Stimulated activated CD4-positive, alpha-beta T cell treated with anti-CD3 and anti-CD28 coated beads, Interleukin-4, amount 100 ng/mL, for 1 hour (primary cell): ENCODE data around the gene NOL6.

ENCODE experiments used
- DNase-seq: peaks from one replicate; pipeline ENCODE4 v3.0.0-alpha.2; 2020

Gene NOL6

DNA sequence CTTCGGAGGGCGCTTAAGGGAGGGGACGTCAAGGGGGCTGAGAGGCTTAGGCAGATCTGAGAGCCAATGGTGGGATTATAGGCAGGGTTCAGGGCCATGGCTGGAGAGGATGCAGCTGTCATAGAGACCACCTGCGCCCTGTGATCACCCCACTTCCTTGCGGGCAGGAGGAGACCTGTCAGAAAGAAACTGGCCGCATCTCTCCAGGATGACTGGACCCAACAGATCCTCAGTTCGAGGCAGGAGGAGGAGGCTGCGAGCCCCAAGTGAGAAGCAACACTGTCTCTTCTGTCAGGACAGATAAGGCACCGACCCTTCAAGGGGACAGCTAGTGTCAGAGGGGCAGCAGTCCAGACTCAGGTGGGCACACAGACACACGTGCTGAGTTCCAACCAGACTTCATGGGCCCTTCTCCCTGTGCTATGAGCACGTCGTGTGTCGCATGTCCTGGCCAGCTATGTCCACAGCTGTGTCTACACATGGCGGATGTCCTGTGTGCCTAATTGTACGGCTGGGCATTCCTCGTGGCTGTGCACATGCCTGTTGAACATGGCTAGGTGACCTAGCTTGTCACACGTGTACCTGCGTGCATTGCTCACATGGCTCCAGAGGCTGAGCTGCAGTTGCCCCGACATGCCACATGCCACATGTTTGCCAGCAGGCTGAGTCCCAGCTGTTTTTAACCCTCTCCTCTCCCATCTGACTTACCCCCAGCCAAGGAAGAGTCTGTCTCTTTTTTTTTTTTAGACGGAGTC is 25.7 kb downstream of the NOL6 start:
- DNase-seq, result no peak

DNA sequence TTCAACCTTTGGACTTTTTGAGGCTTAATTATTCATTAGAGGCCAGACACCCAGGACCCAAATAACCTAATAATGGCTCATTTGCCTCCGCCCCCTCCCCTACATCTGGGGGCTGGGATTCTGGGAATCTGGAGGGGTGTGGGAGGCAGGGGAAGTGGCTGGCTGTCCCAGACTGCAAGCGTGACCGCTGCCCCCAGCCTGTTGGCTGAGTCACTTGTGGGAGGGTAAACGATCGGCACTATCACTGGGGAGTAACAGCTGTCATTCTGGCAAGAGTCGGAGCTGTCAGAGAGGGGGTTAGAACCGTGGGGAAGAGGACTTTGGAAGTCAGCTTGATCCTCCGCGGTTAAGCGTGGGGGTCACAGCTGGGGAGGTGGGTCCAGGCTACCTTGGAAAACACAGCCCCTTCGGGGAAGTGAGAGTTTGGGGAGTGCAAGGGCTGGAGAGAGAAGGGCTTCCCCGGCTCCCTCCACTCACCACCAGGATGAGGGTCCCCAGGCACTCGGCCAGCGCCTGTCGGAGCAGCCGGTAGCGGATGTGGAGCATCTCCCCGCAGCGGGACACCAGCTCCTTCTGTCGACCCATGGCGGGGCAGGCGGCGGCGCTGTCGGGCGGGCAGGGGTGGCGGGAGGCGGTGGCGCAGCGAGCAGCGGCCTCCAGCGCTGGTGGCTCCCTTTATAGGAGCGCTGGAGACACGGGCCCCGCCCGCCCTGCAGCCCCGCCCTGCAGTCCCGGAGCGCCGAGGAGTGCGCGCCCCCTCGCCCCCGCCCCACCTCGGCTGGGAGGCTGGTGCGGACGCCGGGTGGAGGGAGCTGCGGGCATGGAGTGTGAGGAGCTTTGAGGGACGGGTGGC is 26.6 kb downstream of the NOL6 start, which contains the start of gene AQP3:
TSS of gene AQP3 (minus strand) at position 648 of the 853 bp plus-strand sequence. CDS start at position 585, 63 bp downstream.
- peak; percentile 67 for DNase-seq

DNA sequence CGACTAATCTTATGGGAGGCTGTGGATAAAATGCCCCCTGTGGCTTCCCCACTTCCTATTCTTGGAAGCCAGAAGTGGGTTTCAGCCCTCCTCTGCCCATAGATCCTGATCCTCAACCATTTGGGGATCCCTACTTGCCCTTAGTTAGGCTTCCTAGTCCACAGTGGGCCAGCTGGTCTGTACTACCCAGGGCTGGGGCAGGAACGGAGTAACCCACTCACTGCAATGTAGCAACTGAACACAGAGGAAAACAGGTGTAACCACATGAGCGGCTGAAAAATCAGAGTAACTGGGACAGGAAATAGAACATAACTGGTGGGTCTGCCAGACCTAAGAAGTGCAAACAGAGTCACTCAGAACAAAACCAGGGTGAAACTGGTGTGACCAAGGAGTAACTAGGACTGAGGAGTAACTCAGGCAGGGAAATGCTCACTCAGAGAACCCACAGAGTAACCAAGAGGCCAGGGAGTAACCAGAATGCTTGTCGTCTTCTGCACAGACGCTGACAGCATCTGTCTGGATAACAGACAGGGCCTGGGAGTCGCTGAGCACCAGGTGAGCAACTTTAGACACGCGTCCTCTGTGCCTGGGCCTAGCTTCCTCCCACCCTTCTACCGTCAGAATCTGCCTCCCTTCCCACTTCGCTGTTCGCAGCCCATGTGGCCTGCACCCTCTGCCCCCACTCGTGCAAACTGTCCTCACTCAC is 27.3 kb downstream of the NOL6 start:
- peak; percentile 39 for DNase-seq

DNA sequence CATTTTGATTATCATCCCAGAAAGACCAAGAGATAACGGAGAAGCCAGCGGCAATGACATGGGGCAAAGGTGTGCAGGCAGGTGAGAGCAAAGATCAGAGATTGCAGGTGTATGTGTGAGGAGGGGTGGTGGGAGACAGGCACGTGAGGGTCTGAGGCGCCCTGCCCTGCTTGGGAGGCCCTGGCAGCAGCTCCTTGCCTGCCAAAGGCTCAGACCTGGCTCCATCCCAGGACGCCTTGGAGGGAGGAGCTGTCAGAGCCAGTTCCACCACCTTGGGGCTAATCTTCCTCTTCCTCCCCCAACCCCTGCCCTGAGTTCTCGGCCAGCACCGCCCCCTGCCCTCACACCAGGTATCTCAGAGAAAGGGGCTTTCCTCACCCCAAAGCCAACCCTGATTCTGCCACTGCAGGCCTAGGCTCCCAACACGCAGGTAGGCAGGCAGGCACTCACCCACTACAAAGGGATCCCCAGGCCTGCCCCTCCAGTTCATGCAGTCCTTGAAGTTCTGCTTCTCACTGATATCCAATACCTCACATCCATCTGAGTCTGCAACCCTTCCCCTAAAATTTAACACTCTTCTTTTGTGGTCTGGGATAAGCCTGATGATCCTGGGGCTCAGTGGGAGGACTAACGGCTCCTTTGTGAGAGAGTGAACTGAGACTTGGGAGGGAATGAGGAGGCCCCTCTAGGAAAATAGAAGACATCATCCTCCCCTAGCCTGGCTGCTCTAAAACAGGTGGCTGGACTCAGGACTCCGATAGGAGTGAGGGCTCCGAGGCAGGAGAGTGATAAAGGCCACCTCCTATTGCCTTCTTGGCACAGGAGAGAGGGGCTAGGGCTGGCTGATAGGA is 28.1 kb downstream of the NOL6 start:
- peak; percentile 20 for DNase-seq

DNA sequence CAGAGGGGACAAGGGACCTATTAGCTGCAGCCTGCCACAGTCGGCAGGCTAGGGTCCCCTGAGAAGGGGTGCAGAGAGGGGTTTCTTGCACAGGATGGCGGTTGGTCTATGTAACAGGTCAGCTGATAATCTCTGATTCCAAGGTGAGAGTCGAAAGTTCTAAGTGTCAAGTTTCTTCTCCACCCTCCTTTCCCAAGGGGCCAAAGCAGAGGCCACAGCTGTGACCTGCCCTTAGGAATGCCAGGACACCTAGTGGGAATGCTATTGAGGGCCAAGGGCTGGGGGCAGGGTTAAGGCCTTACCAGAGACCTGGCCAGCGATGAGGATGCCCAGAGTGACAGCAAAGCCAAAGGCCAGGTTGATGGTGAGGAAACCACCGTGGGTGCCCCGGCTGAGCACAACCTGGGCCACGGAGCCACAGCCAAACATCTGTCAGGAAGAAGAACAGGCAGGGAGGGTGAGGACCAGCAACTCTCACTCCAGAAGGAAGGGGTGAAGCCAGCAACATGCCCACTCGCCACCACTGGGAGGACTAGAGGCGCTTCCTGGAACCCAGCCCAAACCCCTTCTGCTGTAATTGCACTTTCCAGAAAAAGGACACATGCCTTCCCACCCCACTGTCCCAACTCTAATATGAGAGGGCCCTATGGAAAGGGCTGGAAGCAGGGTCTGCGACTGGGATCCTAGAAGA is 30.1 kb downstream of the NOL6 start:
- DNase-seq, result no peak

DNA sequence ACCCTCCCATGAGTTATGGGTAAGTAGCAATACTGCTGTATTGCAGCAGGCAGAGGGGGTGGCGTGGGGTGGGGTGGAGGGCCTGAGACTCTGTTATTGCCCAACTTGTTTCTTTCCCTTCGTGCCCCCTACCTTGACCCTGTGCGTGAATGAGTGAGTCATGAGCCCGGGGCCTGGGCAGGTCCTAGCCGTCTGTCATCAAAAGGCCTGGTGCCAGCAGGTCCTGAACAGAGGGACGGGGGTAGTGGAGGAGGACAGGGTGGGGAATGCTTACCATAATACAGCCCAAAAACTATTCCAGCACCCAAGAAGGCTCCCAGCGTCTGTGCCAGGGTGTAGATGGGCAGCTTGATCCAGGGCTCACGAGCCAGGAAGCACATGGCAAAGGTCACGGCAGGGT is 30.7 kb downstream of the NOL6 start:
- no peak for DNase-seq

DNA sequence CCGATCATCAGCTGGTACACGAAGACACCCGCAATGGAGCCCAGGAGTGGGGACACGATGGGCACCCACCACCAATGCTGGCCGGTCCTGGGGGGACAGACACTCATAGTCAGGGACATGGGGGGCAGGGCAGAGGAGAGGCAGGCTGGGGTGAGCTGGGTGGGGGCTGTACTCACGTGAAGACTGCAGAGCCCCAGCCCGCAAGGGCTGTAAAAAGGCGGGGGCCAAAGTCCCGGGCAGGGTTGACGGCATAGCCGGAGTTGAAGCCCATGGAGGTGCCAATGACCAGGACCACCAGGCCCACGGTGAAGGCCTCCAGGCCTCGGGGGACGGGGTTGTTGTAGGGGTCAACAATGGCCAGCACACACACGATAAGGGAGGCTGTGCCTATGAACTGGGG is 31.6 kb downstream of the NOL6 start:
- DNase-seq, result no peak

DNA sequence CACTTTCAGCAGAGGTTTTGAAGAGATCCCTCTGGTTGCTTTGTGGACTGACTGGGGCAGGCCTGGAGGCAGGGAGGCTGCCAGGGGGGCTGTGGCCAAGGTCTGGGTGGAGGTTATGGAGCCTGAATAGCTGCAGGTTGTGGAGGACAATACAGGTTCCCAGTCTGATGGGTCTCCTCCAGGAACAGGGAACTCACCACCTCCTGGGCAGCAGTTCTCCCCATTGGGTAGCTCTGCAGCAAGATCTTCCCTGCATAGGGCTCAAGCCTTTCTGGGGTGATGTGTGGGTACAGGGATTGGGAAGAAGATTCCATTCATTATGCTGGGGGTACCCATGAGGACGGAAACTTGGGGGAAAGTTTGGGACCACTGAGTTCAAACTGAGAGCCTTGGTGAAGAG is 33.1 kb downstream of the NOL6 start:
- no peak for DNase-seq

DNA sequence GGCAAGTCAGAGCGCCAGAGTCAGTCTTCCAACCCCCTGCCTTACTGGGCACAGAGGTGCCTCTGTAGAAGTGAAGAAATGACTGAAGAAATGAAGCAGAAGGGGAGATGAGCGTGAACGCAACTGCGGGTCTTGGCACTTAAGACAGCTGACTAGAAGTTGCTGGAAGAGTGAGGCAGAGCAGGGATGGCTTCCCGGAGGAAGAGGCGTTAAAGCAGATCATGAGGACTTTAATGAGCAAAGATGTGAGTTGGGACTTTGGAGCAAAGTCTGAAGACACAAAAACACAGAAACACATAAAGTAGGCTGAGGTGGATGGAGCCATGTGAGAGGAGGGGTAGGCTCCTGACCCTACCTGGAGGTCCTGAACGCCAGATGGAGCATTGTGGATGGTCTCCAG is 33.5 kb downstream of the NOL6 start:
- no peak for DNase-seq

DNA sequence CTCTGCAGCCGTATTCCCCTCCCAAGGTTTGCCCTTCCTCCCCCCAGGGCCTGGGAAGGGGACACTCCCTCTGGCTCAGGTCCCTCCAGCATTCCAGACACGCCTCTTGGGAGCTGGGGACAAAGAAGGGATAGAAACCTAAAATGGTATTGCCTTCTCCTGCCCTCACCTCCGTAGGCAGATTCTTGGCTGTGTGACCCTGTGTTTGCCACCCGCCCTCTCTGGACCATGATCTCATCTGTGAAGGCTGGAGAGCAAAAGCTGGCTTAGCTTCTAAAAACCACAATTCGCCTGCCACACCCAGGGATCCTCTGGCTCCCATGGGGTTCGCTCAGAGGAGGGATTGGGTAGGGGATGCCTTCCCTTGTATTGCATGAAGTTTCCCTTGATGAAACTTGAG is 34.0 kb downstream of the NOL6 start:
- DNase-seq, result no peak

DNA sequence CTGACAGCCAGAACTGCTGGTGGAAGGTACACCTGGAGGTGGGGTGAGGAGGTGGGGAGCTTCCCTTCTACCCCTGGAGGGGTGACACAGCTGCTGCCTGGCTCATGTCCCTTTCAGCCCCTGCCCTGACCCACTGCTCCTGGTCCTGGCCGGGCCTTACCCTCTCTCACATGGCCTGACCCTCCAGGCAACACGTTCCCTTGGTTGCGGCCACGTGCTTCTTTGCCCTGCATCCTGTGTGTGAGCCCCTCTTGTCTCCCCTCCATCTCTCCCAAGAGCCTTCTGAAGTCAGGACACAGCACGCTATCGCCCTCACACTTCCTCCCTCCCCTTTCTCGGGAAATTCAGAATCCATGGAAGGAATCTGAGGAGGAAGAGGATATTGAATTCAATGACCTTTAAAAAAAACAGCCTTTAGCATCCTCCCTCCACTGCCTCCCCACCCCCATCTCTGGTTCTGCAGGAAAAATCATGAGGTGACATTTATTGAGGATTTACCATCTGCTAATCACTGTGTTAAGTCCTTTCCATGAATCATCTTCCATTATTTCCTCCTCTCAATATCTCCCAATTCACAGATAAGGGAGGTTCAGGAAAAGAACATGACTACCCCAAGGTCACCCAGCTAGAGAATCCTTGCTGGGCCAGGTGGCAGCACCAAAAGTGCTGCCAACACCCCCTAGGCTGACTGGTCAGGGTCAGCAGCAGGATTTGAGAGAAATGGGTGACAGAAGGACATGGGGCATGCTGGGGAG is 34.6 kb downstream of the NOL6 start:
- DNase-seq, result no peak

DNA sequence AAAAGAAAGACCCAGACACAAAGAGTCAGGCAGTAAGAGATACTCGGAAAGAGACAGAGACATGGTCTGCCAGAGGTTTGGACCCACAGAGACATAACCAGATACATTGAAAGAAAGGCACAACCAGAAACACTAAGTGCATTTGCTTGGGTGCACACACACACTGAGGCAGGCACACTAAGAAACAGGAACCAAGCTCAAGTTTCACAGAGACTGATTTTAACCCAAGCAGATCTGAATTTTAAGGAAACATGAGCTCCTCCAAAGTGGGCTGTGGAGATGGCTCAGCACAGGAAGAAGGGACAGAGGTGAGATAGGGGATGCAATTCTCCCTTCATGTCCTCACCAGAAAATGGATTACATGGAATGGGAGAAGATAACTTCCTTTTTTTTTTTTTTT is 35.8 kb downstream of the NOL6 start:
- DNase-seq, result no peak

DNA sequence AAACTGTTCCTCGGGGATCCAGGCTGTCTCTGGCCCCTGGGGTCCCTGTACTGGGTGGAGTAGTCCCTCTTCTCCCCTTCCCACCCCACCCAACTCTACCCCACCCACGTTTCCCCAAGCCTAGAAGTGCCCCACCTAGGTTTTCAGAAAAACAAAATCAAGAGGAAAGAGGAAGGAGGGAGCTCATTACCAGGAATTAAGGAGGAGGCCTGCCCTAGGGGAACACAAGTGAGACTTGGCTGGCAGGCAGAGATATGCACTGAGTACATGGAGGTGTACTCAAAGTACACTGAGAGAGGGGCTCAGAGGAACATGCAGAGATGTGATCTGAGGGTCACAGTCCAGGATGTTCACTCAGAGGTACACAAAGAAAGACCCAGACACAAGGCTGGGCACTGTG is 36.5 kb downstream of the NOL6 start:
- no peak for DNase-seq

DNA sequence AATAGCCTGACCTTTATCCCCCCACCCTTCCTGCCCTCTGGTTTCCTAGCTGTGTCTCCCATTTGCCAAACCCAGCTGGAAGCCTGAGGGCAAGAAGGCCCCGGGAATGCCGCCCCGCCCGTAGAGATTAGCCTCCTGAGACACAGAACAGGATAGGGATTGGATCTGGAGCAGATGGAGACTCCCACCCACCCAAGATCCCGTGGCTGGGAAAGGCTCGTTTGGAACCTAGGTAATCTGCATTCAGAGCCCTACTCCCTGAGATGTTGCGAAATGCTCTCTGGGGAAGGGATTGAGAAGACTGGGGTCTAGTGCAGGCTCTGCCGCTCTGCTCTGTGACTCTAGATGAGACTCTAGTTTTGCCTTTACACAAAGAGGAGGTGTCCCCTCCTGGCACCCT is 37.3 kb downstream of the NOL6 start:
- DNase-seq, result no peak

DNA sequence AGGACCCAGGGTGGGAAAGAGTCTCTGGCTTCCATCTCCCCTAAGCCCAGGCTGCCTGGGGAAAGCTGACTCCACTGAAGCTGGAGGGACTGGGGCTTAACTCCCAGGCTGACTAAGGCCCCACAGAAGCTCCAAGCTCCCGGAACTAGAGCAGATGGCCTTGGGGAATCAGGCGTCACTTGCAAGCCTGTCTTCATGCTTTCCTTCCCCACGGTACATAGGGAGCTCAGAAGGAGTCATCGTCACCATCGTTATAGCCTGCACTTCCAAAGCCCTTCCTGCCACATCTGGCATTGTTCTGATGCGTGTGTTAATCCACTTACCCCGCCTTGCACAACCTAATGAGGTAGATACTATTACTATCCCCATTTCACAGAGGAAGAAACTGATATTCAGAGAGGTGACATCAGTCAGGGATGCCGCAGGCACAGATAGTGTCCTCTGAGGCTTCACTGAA is 37.9 kb downstream of the NOL6 start:
- no peak for DNase-seq

DNA sequence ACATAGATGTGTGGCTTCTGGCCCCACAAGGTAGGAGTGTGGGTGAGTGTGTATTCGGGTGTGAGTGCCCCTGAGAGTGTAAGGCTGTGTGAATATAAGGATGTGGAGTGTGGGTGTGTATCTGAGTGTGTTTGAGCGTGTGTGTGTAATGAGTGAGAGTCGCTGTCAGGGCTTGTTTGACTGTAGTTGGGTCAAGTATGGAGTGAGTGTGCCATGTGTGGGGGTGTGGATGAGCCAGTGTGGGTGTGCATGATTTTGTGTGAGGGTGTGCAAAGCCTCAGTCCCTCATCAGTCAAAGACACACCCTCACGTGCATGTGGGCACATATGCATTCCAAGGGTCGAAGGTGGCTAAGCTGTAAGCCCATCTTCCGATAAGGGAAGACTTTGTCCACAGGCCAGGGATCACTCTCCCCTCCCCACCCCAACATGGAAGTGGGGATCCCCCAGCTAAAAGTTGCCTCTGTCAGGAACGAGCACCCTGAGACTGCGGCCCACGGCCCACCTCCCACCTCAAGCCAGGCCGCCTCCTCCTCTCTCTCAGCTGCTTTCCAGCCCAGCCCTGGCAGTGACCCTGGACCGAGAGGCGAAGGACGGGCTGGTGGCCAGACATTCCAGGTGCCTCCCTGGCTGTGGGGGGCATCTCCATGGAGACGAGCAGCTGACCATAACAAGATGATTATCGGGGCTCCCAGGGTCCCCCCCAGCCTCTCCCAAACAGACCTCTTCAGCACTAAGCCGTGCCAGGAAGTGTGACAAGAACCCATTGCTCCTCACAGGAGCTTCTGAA is 39.2 kb downstream of the NOL6 start:
- no peak for DNase-seq

DNA sequence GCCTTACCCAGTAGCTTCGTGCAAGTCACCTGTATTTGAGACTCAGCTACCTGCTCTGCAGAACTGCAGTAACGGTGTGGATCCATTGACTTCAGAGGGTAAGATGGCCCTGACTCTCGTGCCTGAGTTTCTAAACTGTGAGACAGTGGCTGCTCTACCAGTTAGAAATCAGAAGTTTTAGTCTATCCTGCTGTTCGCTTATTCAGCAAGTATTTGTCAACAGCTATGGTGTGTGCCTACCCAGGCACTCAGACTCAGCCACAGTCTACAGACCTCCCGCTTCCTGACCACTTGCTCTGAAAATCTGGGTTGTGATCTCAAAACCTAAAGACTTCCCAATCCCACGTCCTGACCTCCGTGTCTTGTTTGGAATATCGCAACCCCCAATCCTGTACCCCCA is 39.9 kb downstream of the NOL6 start:
- DNase-seq, result no peak

DNA sequence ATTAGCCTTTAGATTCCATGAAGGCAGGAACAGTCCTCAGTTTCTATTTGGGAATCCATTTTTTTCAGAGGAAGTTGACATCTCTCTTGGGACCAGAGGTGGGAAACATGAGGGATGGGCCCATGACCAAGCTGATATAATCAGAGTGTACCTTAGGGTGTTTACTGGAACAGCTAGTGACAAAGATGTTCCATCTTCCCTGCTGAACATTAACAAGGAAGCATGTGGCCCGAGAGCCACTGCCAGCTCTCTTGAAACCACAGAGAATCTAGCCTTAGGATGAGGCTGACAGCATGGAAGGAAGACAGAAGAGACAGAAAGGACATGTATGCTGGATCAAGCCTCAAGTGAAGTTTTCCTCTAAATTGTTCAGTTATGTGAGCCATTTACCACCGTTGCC is 42.3 kb downstream of the NOL6 start:
- no peak for DNase-seq

DNA sequence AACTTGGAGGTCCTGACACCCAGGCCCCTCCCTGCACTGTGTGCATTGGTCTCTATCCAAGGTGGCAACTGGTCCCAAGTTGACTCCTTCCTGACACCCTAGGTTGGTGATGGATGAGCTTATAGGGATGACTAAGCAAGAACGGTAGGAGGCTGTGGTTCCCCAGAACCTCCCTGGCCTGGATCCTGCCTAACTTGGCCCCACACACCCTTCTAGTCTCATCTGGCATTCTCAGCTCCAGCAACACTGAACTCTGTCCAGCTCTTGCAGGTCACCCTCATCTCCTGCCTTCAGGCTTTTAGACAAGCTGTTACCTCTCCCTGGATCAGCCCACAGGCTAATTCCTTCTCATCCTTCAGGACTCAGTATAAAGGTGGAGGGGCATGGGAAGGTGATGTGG is 42.8 kb downstream of the NOL6 start:
- no peak for DNase-seq

DNA sequence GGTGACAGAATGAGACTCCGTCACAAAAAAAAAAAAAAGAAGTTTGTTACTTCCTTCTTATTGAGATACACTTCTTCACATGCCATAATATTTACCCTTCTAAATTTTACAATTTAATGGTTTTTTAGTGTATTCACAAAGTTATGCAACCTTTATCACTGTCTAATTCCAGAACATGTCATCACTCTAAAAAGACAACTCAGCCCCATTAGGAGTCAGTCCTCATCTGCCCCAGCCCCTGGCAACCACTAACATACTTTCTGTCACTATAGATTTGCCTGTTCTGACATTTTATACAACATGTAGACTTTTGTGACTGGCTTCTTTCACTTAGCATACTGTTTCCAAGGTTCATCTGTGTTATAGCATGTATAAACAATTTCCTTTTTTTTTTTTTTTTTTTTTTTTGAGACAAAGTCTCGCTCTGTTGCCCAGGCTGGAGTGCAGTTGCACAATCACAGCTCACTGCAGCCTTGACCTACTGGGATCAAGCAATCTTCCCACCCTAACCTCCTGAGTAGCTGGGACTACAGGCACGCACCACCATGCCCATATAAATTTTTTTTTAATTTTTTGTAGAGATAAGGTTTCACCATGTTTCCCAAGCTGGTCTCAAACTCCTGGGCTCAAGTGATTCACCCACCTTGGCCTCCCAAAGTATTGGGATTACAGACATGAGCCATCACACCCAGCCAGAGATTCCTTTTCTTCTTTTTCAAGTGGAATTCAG is 44.3 kb downstream of the NOL6 start:
- DNase-seq, result no peak
